Lung (tissue), 12 donors: Measurements from ENCODE around the gene FUT2. TPM values are rescaled to one million over a fixed set of nuclear protein-coding genes. Genes with fewer than 3 reads are reported as not detected.

ENCODE experiments used
- ATAC-seq: fragments of 200-7000 bp; cut with Tn5 transposase; one replicate; pipeline ENCODE4 v1.9.1; 2020; ENCODE audit warnings: moderate number of reproducible peaks; ENCODE audit not compliant: insufficient read depth, low FRiP score
- DNase-seq, 3 donors: peaks; one replicate each; pipeline ENCODE4 v3.0.0-alpha.2; 2013 to 2017
- H3K27ac ChIP-seq, 2 donors: one replicate each; pipeline ENCODE4 v1.5.1; 2013; ENCODE audit warnings: mild to moderate bottlenecking in 2 of 2, moderate library complexity in 2 of 2, control low read depth in 1 of 2, inconsistent platforms in 1 of 2, low read depth in 1 of 2, low read length in 1 of 2
- H3K27me3 ChIP-seq, 3 donors: one replicate each; pipeline ENCODE4 v1.5.1; 2013; ENCODE audit warnings: low read length in 2 of 3; ENCODE audit not compliant: control insufficient read depth in 3 of 3, insufficient read depth in 3 of 3
- H3K36me3 ChIP-seq, 4 donors: one replicate each; pipeline ENCODE4 v1.5.1; 2013; ENCODE audit warnings: low read length in 4 of 4, mild to moderate bottlenecking in 1 of 4, moderate library complexity in 1 of 4; ENCODE audit not compliant: control insufficient read depth in 4 of 4, insufficient read depth in 4 of 4
- H3K4me1 ChIP-seq, 5 donors: one replicate each; pipeline ENCODE4 v1.5.1; 2013; ENCODE audit warnings: low read length in 5 of 5, mild to moderate bottlenecking in 2 of 5, moderate library complexity in 1 of 5; ENCODE audit not compliant: control insufficient read depth in 5 of 5, insufficient read depth in 5 of 5
- H3K4me3 ChIP-seq: one replicate; pipeline ENCODE4 v1.5.1; 2013; ENCODE audit warnings: mild to moderate bottlenecking, control low read depth, moderate library complexity
- H3K9ac ChIP-seq, 2 donors: one replicate each; pipeline ENCODE4 v1.5.1; 2013; ENCODE audit warnings: low read length in 2 of 2, control low read depth in 1 of 2; ENCODE audit not compliant: insufficient read depth in 1 of 2
- H3K9me3 ChIP-seq, 4 donors: one replicate each; pipeline ENCODE4 v1.5.1; 2013; ENCODE audit warnings: low read length in 3 of 4, mild to moderate bottlenecking in 1 of 4, moderate library complexity in 1 of 4; ENCODE audit not compliant: control insufficient read depth in 4 of 4, insufficient read depth in 3 of 4
- CTCF ChIP-seq: IDR thresholded peaks from 2 replicates; pipeline ENCODE4 v1.5.1; 2012; ENCODE audit warnings: mild to moderate bottlenecking; ENCODE audit errors: control extremely low read depth, extremely low read depth
- WGBS, 2 donors: extraction: QIAGEN DNeasy Blood & Tissue Kit; methylation state at CpG; one replicate each; pipeline ENCODE4 v1.1.7; 2013; 5-methylcytosine and 5-hydroxymethylcytosine counted together
- polyA plus RNA-seq, 2 donors: library from polyadenylated mRNA; stranded (reverse); fragments of 200-250 nt; gene quantifications; one replicate each; pipeline ENCODE4 v1.2.1, GENCODE V29; 2013
- total RNA-seq, 2 donors: library from RNA; depleted of rRNA in 1 of 2; stranded (reverse); fragments of >200 nt in 1 of 2; gene quantifications; one replicate each; pipeline ENCODE4 v1.2.1, GENCODE V29; 2014 to 2021
- donor health status: control.
- donor health status: control.
- donor health status: Bipolar disorder and iron deficiency.
- donor health status: healthy.
- donor health status: DM: yes; HTN: yes; CAD: no.

Gene FUT2
- total and polyA plus RNA-seq, 4 donors = 0.40 to 6.5 (median 5.0) TPM

GRCh38 chr19:48671446-48671995 lies 24.2 kb upstream of the FUT2 start:
- Histone ChIP-seq H3K4me1 (peaks cover 0 to 12% (median 5%) of the 10 kb centered on the region in 5 donors), H3K27ac (no peak overlapping the region), H3K9ac (no peak overlapping the region), H3K4me3 (no peak overlapping the region), H3K9me3 (no peaks in the 10 kb centered on the region), H3K27me3 (no peaks in the 10 kb centered on the region), H3K36me3 (no peaks in the 10 kb centered on the region)
- ATAC-seq (no peak), DNase-seq (no peak)
- no peak for TF ChIP-seq CTCF
- WGBS, 2 donors = 77 to 90% methylated on average over 10 of the region's 10 CpGs

DNA sequence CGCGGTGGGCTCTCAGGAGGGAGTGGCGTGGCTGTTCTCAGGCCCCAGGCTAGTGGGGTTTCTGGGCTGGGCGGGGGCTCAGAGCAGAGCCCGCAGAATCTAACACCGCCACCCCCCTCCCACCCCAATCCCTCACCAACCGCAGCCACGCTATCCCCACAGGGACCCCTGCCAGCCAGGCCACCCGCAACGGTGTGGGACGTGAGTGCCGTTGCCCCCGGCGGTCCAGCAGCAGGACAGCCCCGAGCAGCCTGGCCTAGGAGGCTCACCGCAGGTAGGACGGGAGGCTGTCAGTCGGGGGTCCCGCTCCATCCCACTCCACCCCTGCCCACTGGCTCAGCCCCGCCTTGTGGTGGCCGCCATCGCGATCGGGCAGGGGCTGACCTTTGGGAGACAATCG lies 22.8 kb upstream of the FUT2 start, which contains the start of gene NTN5:
Gene NTN5, minus strand, starts transcription at position 24 of the 400 bp plus-strand sequence. CDS start 2,031 bp downstream, outside the sequence.
- no peak for ATAC-seq
- Histone ChIP-seq H3K9me3 (no peaks in the 10 kb centered on the region), H3K27ac (no peak within 1 kb of the TSS), H3K4me3 (no peak within 1 kb of the TSS), H3K9ac (no peak within 1 kb of the TSS), H3K36me3 (no peaks in the 10 kb centered on the region), H3K27me3 (no peaks in the 10 kb centered on the region), H3K4me1 (peaks cover 0 to 12% (median 5%) of the 10 kb centered on the region in 5 donors)
- TF ChIP-seq CTCF = no peak
- no peak for DNase-seq
- WGBS, 2 donors = 80 to 83% methylated on average over 25 of the region's 25 CpGs

- ATAC-seq (no peak), DNase-seq (no peak)
- no peaks in the 10 kb centered on the region for H3K36me3 ChIP-seq
- TF ChIP-seq CTCF = no peak
- H3K27me3 ChIP-seq = no peaks in the 10 kb centered on the region
- no peak overlapping the region for H3K9ac ChIP-seq
- H3K27ac ChIP-seq = no peak overlapping the region
- no peaks in the 10 kb centered on the region for H3K9me3 ChIP-seq
- H3K4me1 ChIP-seq = peaks cover 0 to 12% (median 5%) of the 10 kb centered on the region in 5 donors
- no peak overlapping the region for H3K4me3 ChIP-seq
- WGBS, 2 donors = 79 to 83% methylated on average over 25 of the region's 25 CpGs
Measured at GRCh38 chr19:48673436-48674100, 22.2 kb upstream of the FUT2 start.
